HG03469 (cell line): Measurements from ENCODE around the gene BCAS4.
"Not testable (repeated sequence)": the region's sequence is repeated elsewhere in the genome, so short reads cannot be mapped to it uniquely, and the experiment has no call there.

Source experiments
- ATAC-seq: cut with Tn5 transposase; IDR thresholded peaks from one replicate; pipeline ENCODE4 v1.9.1; 2021; ENCODE audit warnings: mild to moderate bottlenecking, moderate library complexity, moderate number of reproducible peaks; ENCODE audit not compliant: unreplicated experiment

BCAS4 gene, protein sequence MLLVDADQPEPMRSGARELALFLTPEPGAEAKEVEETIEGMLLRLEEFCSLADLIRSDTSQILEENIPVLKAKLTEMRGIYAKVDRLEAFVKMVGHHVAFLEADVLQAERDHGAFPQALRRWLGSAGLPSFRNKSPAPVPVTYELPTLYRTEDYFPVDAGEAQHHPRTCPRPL

GRCh38 chr20:50794846-50795634 is at the start of gene BCAS4:
Gene BCAS4 (plus strand): TSS chr20:50795061. CDS start chr20:50795084, 23 bp downstream.
- ATAC-seq: peak; percentile 35

DNA sequence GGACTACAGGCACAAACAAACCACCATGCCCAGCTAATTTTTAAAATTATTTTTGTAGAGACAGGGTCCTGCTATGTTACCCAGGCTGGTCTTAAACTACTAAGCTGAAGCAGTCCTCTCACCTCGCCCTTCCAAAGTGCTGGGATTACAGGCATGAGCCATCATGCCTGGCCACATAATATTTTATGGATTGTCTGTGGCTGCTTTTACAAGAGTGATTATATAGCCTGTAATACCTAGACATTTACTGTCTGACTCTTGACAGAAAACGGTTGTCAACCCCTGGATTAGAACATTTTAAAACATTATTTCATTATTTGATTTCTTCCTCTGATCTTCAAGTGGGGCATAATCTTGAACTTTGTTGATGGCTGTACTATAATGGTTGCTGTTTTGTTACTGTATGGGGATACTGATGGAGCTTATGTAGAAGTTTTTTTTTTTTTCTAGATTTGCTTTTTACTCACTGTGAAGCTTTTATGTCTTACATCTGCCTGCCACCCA is 49.2 kb upstream of the BCAS4 start:
- no peak for ATAC-seq

GRCh38 chr20:50746138-50746940 is 48.5 kb upstream of the BCAS4 start:
- no peak for ATAC-seq

GRCh38 chr20:50747275-50747674 is 47.6 kb upstream of the BCAS4 start:
- no peak for ATAC-seq

GRCh38 chr20:50750145-50750671 is 44.7 kb upstream of the BCAS4 start:
- ATAC-seq: no peak

DNA sequence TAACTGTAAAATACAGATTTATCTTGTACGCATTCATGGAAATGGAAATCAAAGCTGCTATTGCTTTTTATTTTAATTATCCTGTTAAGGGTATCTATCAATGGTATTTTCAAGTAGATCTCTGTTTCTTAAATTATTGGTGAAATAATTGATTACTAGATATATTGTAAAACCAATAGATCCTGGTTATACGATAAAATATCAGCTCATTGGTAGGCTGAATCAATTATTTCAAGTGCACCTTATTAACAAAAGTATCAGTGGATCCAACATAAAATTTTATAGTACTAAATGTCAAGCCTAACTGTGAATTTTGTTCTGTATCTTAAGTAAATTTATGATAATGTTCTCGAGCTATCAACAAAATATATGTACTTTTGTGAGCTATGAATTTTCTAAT is 41.7 kb upstream of the BCAS4 start:
- no peak for ATAC-seq

GRCh38 chr20:50754420-50754819 is 40.4 kb upstream of the BCAS4 start:
- no peak for ATAC-seq

DNA sequence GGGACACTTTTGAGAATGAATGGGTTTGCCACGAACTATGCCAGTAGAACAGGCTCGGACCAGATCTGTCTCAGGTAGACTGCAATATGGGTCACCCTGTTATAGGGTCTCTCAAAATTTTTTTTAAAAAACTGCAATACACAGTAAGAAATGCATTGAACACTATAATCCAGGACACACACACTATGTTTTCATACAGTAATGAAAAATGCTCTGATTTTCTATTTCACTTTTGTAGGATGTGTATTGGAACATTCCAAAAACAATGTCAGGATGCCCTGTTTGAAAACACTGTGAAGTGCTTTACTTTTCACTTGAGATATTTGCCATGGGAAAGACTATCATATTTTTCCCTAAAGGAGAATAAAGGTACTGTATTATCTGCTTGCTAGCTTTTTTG is 38.4 kb upstream of the BCAS4 start:
- no peak for ATAC-seq

DNA sequence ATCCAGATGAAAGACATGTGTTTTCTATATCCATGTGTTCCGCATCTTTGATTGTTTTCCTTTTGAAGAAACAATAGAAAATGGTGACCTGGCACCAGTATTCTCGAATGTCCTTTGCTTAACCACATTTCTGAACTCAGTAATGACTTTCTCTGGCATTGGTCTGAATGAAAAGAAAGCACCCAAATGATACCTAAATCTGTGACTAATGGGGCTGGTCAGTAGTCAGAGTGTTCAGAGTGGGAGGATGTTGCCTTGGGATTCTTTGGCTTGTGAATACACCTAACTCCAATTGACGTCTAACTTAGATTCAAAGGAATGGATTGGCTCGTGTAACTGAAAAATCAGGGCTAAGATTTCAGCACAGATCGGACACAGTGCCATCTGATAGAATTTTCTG is 36.4 kb upstream of the BCAS4 start:
- ATAC-seq: no peak

- ATAC-seq: no peak
Measured at GRCh38 chr20:50758992-50759391, 35.9 kb upstream of the BCAS4 start.

DNA sequence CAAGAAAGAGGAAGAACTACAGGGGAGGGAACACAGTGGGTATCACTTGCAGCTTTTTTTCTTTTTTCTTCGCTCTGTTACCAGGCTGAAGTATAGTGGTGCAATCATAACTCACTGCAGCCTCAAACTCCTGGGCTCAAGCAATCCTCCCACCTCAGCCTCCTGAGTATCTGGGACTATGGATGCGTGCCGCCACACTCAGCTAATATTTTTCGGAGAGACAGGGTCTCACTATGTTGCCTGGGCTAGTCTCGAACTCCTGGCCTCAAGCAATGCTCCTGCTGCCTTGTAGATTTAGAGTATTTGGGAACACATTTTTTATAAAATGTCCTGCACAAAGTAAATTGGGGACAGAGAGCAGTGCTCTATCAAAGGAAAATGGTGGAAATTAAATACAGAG is 35.2 kb upstream of the BCAS4 start:
- ATAC-seq: no peak

DNA sequence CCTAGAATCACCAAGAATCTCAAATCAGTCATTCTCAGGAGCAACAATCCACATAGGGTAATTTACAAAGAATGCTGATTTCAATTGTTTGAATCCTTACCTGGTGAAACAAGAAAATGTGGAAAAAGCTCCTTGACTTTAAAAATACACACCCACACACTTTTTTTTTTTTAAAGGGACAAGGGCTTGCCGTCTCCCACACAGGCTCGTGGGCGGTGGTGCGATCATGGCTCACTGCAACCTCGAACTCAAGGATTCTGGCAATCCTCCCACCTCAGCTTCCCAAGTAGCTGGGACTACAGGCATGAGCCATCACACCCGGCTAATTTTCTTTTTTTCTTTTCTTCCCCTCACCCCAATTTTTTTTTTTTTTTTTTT is 32.8 kb upstream of the BCAS4 start:
- ATAC-seq: no peak

DNA sequence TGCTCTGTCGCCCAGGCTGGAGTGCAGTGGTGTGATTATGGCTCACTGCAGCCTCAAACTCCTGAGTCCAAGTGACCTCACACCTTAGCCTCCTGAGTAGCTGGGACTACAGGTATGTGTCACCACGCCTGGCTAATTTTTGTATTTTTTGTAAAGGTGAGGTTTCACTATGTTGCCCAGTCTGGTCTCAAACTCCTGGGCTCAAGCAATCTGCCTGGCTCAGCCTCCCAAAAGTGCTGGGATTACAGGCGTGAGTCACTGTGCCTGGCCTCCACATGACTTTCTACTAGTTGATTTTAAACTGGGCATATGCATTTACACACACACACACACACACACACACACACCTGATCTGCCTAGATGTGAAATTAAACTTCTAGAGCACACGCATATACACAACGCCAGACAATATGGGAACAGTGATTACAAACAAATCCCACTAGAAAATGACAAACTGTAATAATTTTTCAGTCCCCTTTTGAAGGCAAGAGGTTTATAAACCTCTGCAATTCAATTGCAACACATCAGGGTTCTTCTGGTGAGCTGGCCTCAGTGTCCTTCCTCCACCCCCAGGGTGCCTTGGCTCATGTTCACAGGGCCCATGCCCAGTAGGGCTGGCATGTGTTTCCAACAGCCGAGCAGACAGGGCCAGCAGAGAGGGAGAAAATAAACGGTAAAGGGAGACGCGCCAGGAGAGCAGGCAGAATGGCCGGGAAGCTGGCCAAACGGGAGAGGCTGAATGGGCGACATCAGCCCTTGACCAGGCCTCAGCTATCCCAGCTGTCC is 32.2 kb upstream of the BCAS4 start:
- no peak for ATAC-seq

GRCh38 chr20:50763550-50764458 is 31.1 kb upstream of the BCAS4 start:
- not testable (repeated sequence) for ATAC-seq

DNA sequence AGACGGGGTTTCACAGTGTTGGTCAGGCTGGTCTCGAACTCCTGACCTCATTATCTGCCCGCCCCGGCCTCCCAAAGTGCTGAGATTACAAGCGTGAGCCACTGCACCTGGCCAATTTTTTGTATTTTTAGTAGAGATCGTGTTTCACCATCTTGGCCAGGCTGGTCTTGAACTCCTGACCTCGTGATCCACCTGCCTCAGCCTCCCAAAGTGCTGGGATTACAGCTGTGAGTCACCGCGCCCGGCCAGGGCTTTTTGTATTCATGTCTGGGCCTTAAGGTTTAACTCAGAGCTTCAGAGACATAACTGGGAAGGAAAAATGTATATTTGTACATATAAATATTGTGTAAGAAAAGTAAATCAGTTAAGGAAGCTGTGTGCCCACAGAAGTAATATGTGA is 29.6 kb upstream of the BCAS4 start:
- not testable (repeated sequence) for ATAC-seq

DNA sequence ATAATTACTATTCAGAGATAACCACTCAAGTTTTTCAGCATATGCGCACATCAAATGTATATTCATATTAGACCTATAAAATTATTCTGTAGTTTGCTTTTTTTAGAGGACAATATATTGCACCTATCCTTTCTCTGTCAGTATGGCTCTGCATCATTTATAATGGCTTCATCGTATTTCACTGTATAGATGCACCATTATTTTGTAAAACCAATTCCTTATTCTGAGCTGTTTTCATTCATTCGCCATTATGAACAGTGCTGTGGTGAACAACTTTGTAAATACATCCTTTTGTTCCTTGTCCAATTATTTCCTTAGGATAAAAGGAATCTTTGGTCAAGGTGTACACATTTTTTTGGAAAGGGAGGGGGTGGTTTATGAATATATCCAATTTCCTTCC is 29.2 kb upstream of the BCAS4 start:
- ATAC-seq: no peak

DNA sequence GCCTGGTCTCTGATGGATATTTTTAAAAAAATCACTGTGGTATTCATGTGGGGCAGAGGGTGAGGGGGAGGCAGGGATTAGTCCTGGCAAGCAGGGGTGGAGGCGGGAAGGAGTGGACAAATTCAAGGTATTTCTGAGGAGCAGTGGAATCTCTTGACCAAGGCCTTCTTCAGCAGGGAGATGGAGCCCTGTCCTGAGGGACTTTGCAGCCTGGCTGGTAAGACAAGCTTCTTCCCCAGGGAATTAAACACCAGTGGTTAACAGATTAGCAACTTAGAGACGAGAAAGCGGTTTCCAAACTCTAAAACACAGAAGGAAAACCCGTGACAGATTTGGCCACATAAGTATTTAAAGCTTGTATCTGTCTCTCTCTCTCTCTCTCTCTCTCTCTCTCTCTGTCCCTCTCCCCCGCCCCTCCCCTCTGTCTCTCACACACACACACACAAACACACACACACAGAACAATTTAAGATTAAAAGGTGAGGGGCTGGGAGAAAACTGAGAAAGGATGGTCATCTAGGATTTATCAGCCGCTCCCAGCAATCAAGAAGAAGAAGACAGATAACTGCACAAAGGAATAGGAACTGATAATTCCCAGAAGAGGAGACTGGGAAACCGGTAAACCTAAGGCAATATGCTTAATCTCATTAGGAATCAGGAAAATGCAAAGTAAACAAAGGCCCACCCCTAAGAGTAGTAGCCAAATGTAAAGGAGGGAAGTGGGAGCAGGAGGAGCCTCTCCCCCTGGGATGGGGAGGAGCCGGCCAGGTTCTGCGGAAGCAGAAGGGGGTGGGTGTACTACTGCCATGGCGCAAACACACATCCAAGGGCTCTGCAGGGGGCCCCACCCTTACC is 27.7 kb upstream of the BCAS4 start:
- not testable (repeated sequence) for ATAC-seq

DNA sequence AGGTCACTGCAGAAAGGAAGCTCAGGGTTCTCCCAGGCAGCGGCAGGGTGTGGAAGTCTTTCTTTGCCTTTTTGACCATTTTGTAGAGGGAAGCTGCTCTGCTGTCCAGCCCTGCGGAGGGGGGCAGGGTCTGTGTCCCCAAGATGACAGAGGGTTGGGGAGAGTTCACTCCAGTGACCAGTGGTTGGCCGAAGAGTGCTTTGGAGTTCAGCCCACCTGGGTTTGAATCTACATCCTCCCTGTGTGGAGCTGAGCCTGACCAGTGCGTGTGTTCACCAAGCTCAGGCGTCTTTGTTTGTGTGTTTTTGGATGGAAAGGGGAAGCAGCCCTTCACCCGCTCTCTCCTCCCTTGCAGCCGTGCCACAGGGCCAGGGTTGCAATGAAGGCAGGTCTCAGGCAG is 25.9 kb upstream of the BCAS4 start:
- not testable (repeated sequence) for ATAC-seq
